Posterior vena cava (tissue), 2 donors: ENCODE measurements around the gene MACROH2A1. TPM values are rescaled to one million over a fixed set of nuclear protein-coding genes. Genes with fewer than 3 reads are reported as not detected.

Experiments used
- DNase-seq: peaks from one replicate; pipeline ENCODE4 v3.0.0-alpha.2; 2020; ENCODE audit warnings: low spot score
- intact Hi-C, 2 donors: fragments of 100-400 bp; cut with DNase I; formaldehyde crosslinking; loops; one replicate each; pipeline versions ENCODE4 v1.14.1 to v1.14.2; 2022 to 2023
- total RNA-seq, 2 donors: library from RNA; stranded (reverse); fragmentation: NEBNext Ultra II Directional; extraction: Animal tissue kit (Norgen Biotek cat#: 25700); gene quantifications; one replicate each; pipeline ENCODE4 v1.2.1, GENCODE V29; 2021
- donor health status: DM: yes; HTN: yes; CAD: no.
- donor health status: DM: yes; HTN: yes; CAD: no.

Gene MACROH2A1
- total RNA-seq, 2 donors from 2014 or later, result 98.0 to 99.6 TPM

- intact Hi-C loops, result no loop called here
- DNase-seq, result no peak
Observed at GRCh38 chr5:135310328-135310989, 88.6 kb downstream of the MACROH2A1 start.

DNA sequence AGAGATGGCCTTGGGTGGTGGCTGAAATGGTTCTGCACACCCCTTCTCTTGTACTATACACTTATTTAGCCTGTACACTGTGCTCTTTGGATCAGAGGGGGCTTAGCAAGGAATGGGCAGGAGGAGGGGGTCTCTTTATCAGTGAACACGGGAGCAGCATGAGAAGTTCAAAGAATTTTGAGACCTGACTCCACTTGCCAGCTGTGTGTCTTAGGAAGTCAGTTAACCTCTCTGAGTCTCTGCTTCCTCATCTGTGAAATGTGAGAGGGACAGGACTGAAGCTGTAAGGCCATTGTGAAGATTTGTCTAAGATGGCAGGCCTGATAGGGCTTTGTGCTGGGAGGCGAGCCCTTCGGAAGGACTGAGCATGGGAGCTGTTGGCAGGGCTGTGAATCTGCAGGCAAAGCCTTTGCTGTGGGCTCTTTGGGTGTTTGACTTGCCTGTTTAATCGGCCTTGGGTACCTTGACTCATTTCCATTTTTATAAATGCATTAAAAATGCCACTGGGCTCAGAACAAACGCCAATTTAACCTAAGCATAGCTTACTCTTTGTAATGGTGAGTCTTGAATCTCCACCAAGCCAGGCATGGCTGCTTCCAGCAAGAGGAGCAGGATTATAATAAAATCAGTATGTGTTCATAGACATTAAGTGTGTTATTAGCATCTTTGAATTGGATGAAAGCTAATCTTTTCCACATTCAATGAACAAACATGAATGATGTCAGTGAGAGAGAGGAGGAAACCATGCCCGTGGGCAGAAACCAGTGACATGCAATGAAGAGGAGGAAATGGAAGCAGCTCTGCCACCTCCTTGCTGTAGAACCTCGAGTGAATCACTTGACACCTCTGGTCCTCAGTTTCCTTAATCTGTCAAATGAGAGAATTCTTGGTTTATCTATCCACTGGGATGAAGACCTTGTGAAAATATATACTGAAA, 89.4 kb downstream of the MACROH2A1 start:
- intact Hi-C loops, result no loop called here
- DNase-seq, result no peak

DNA sequence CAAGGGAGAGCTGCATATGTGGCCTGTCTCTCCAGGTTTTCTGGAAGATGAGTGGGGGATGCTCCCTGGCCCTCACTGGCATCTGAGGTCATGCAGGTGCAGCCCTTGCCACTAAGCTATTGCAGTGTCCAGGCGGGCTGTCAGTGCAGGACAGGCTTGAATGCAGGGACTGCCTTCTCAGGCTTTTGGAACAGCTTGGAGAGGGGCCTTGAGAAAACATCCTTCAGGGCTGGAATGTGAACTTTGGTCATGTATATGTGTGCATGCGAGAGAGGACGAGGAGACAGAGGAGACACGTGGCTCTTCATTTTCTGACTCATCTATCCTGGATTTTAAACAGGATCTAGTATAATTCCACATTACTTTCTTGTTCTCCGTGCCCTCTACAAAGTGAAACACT, 90.3 kb downstream of the MACROH2A1 start:
- no peak for DNase-seq
- intact Hi-C loops, result no loop called here

- intact Hi-C loops, result no loop called here
- no peak for DNase-seq
Observed at GRCh38 chr5:135308245-135308644, 90.8 kb downstream of the MACROH2A1 start.

- peak; percentile 30 for DNase-seq
- intact Hi-C loops, result no loop called here
Observed at GRCh38 chr5:135307143-135307903, 91.7 kb downstream of the MACROH2A1 start.

GRCh38 chr5:135306557-135306956, 92.5 kb downstream of the MACROH2A1 start:
- peak; percentile 43 for DNase-seq

DNA sequence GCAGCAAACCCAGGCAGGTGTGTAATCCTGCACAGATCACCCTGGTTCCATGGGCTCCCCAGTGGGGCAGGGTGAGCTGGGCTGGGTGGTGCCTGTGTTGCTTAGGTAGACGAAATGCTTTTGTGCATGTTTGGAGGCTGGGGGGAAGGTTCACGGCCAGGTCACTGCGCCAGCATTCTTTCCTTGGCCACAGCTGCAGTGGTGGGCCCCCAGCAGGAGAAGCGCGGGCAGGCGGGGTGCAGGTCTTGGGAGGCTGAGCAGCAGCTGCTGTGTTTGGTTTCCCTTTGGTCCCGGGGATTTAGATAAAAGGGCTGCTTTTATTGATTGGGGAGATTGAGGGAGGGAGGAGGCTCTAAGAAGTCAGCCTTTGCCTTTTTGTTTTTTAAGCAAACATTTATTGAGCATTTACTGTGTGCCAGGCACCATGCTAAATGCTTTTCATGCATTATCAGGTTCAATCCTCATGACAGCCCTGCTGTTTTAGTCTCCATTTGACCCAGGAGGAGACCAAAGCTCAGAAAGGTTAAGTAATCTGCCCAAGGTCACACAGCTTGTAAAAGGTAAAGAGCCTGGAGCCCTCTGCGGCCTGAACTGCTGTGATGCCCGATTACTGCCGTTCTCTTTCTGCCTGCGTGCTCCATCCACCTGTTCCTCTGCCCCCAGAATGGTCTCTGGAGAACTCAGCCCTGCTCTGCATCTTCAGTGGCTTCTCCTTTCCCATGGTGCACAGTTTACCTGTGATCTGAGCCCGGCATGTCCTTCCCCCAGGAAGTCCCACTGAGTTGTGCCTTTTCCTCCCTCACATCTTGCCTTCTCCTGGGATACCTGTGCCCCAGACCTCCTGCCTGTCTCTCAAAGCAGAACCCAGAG, 94.4 kb downstream of the MACROH2A1 start:
- DNase-seq, result no peak
- intact Hi-C loops, result no loop called here

More at GRCh38 chr5:135306557-135306956, 92.5 kb downstream of the MACROH2A1 start:
- intact Hi-C loops, result no loop called here

DNA sequence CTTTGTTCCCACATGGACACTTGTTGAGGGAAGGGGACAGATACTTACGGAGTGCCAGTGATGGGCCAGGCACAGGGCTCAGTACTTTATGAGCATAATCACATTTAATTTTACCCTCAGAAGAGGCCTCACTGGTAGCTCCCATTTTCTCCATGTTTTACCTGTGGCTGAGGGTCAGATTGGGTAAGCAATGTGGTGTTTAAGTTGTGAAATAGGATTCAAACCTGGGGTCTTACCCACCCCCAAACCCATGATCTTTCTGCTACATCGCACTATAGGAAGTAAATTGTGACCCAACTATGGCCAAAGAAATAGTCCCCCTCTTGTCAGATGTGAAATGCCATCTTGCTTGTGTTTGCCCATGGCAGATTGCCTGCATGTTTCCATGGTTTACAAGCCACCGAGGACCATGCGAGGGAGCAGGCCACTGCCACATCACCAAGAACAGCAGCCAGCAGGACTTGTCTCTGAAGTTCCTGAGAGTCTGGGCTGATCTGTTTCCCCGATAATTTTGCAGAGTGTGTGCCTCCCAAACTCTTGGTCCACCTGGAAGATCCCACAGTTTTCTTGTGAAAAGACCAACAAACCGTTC, 95.4 kb downstream of the MACROH2A1 start:
- intact Hi-C loops, result no loop called here
- no peak for DNase-seq

DNA sequence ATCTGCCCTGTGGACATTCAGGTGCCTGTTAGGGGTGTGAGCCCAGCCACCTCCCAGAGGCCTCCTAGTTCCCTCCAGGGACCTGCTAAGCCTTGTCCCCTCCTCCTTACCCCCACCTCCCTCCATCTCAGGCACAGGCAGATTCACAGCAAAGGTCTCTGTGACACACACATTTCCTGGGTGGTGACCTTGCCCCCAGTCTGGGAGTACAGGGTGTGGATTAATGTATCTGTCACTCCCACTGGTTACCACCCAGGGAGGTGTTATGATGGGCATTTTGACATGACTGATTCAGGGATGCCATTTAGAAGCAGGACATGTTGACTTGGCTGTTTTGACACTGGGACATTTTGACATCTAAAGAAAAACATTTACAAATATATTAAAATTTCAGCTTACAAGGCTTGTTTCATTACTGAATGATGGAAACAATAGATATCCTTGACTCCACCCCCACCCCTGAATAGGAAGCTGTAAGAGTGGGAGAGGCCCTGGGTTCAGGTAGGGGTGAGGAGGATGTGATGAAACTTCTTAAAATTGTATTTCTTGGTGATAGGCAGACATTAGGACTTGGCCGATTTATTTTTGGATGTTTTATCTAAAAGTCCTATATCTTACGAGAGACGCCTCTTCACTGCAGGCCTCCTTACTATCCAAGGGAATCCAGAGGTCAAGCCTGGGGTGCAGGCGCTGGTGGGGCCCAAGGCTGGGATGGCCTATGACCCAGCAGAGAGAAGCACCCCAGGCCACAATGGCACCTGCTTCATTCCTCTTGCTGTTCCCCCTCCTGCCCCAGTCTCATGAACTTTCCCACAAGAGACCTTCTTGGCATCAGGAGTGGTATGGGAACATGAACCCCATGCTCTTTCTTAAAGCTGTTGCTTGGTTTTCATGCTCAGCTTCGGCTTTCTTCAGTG, 101.9 kb downstream of the MACROH2A1 start:
- DNase-seq, result no peak
- intact Hi-C loops, result loop anchor here in 1 of 2 donors (1.0 kb wide), 1 partner anchor 20 kb away; no protein-coding TSS in a partner anchor

- intact Hi-C loops, result loop anchor here in 1 of 2 donors (1.0 kb wide), 1 partner anchor 21 kb away; no protein-coding TSS in a partner anchor
- DNase-seq, result no peak
Observed at GRCh38 chr5:135295852-135296251, 103.2 kb downstream of the MACROH2A1 start.

DNA sequence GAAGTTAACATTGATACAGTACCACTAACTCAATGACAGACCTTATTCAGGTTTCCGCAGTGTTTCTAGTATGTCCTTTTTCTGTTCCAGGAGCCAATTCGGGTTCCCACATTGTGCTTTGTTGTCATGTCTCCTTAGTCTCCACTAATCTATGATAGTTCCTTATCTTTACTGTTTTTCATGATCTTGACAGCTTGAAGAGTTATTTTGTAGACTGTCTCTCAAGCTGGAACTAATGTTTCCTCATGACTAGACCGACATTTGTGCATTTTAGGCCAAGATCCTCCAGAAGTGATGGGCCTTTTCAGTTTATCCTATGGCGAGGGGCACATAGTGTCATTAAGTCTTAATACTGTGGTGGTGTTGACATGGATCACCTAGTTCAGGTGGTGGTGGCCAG, 104.2 kb downstream of the MACROH2A1 start:
- DNase-seq, result no peak
- intact Hi-C loops, result no loop called here

DNA sequence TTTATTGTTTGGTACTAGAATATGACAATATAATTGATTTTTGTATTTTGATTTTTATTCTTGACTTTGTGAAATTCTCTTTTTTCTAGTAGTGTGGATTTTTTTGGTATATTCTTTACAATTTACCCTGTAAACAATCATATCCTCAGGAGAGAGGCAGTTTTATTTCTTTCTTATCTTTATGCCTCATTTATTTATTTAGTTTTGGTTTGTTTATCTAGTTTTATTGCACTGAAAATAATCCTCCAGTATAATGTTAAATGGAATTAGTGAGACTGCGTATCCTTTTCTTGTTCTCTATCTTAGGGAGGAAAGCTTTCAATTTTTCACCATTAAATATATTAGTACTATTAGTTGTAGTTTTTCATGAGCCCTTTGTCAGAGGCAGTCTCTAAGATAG, 109.4 kb downstream of the MACROH2A1 start:
- no peak for DNase-seq
- intact Hi-C loops, result no loop called here

DNA sequence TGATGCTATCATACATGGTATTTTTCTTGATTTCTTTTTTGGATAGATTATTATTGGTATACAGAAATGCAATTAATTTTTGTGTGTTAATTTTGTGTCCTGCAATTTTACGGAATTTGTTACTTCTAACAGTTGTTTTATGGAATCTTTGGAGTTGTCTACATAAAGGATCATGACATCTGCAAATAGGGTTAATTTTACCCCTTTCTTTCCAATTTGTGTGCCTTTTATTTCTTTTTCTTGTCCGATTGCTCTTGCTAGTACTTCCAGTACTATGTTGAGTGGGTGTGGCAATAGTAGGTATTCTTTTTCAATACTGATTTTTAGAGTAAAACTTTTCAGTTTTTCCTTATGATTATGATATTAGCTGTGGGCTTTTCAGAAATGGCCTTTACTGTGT, 111.5 kb downstream of the MACROH2A1 start:
- intact Hi-C loops, result no loop called here
- DNase-seq, result no peak
